ENCODE data around the gene MED12L. TPM values are rescaled to one million over a fixed set of nuclear protein-coding genes. Genes with fewer than 3 reads are reported as not detected.

Gene MED12L
- total RNA-seq, 1 experiment from 2014 or later, result 6.4 TPM

DNA sequence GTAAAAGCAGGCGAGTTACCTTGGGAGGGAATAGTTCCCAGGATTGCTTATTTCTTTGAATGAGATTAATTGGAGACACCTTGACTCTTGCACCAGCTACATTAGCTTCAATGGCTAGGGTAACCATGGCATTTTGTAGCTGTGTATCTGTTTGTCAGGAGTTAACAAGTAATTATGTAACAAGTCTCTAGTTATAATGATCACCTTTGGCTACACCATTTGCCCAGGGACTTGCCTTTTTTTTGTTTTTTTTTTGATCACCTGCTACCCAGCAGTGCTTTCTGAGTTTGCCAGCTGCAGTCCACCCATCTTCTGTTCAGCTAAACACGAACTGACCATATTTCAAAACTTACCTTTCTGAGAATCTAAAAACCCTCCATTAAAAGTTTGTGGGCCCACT, 2.2 kb downstream of the MED12L start:
- intact Hi-C loops (cut with micrococcal nuclease), result no loop called here
- ChIA-PET POLR2A (no interaction called here), RAD21 (ENCODE audit: low non-redundant PET in 1 of 2, low total read pairs in 2 of 2, uncharacterized antibody in 2 of 2, unreplicated experiment in 2 of 2) (interaction anchor here in 1 of 2 experiments (0.7 kb wide), 1 partner anchor 27 kb away, joined by 3 read pairs; no protein-coding TSS in a partner anchor), CTCF (no interaction called here)
- Histone ChIP-seq H2AFZ (ENCODE audit: low read depth, low read length, poor library complexity, severe bottlenecking) (no peak overlapping the region), H4K20me1 (ENCODE audit: insufficient read depth) (no peaks in the 10 kb centered on the region), H3K79me2 (ENCODE audit: insufficient read depth, low read length) (no peaks in the 10 kb centered on the region), H3K9me2 (ENCODE audit: insufficient read depth) (no peaks in the 10 kb centered on the region), H3K36me3 (ENCODE audit: control insufficient read depth in 1 of 2, insufficient read depth in 2 of 2, low read length in 2 of 2) (no peaks in the 10 kb centered on the region), H3K9ac (ENCODE audit: low read length) (no peak overlapping the region), H3K4me3 (replicated peaks in 1 of 2; ENCODE audit: low read depth in 1 of 2, low read length in 2 of 2) (no peak overlapping the region), H3K27ac (ENCODE audit: low read depth, low read length) (no peak overlapping the region), H3K4me2 (ENCODE audit: low read length) (no peak overlapping the region), H3K27me3 (ENCODE audit: insufficient read depth, low read length) (no peaks in the 10 kb centered on the region), H3K9me3 (ENCODE audit: control insufficient read depth in 1 of 2, insufficient read depth in 1 of 2, low read depth in 1 of 2, low read length in 2 of 2) (no peaks in the 10 kb centered on the region), H3K4me1 (ENCODE audit: control insufficient read depth in 1 of 2, insufficient read depth in 2 of 2, low read length in 2 of 2) (peaks cover 0 to 11% of the 10 kb centered on the region in 2 experiments; a peak in 1 of 4 replicates)
- no peak for ATAC-seq
- no peak for TF ChIP-seq POLR2AphosphoS5 (IDR thresholded peaks at IDR 0.05; ENCODE audit: low read depth, low read length)
- no peak for TF ChIP-seq EZH2 (IDR thresholded peaks at IDR 0.05)
- TF ChIP-seq CBX3 (IDR thresholded peaks at IDR 0.05; ENCODE audit: low read depth), result no peak
- BruUV-seq (replicated peaks), result TSS peak; percentile 55
- no peak for DNase-seq (ENCODE audit: low read depth, low spot score)

GRCh38 chr3:151091685-151092345, 6.4 kb downstream of the MED12L start:
- Histone ChIP-seq H2AFZ (ENCODE audit: low read depth, low read length, poor library complexity, severe bottlenecking) (no peak overlapping the region), H3K4me2 (ENCODE audit: low read length) (no peak overlapping the region), H3K36me3 (ENCODE audit: control insufficient read depth in 1 of 2, insufficient read depth in 2 of 2, low read length in 2 of 2) (no peaks in the 10 kb centered on the region), H3K79me2 (ENCODE audit: insufficient read depth, low read length) (no peaks in the 10 kb centered on the region), H3K4me3 (replicated peaks in 1 of 2; ENCODE audit: low read depth in 1 of 2, low read length in 2 of 2) (no peak overlapping the region), H4K20me1 (ENCODE audit: insufficient read depth) (no peaks in the 10 kb centered on the region), H3K27ac (ENCODE audit: low read depth, low read length) (no peak overlapping the region), H3K9me2 (ENCODE audit: insufficient read depth) (no peaks in the 10 kb centered on the region), H3K4me1 (ENCODE audit: control insufficient read depth in 1 of 2, insufficient read depth in 2 of 2, low read length in 2 of 2) (no peaks in the 10 kb centered on the region; a peak in 1 of 4 replicates), H3K9ac (ENCODE audit: low read length) (no peak overlapping the region), H3K27me3 (ENCODE audit: insufficient read depth, low read length) (no peaks in the 10 kb centered on the region), H3K9me3 (ENCODE audit: control insufficient read depth in 1 of 2, insufficient read depth in 1 of 2, low read depth in 1 of 2, low read length in 2 of 2) (no peaks in the 10 kb centered on the region)
- RAD21 ChIA-PET (ENCODE audit: low non-redundant PET in 1 of 2, low total read pairs in 2 of 2, uncharacterized antibody in 2 of 2, unreplicated experiment in 2 of 2), result no interaction called here
- intact Hi-C loops (cut with micrococcal nuclease), result no loop called here
- DNase-seq (ENCODE audit: low read depth, low spot score) (no peak), ATAC-seq (no peak)
- TF ChIP-seq, protein P1, sequence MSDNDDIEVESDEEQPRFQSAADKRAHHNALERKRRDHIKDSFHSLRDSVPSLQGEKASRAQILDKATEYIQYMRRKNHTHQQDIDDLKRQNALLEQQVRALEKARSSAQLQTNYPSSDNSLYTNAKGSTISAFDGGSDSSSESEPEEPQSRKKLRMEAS (IDR thresholded peaks at IDR 0.05), result no peak
- POLR2A ChIA-PET, result no interaction called here
- no TSS peak for BruUV-seq (replicated peaks)
- CTCF ChIA-PET, result no interaction called here
